Mucosa of stomach (tissue), 1 donor: ENCODE results near the gene C1orf167.

Source experiments
- H3K27me3 ChIP-seq: one replicate; pipeline ENCODE4 v1.7.0; 2013; ENCODE audit warnings: mild to moderate bottlenecking, low read length; ENCODE audit not compliant: control insufficient read depth, insufficient read depth
- H3K36me3 ChIP-seq: one replicate; pipeline ENCODE4 v1.7.0; 2013; ENCODE audit warnings: low read length; ENCODE audit not compliant: control insufficient read depth, insufficient read depth
- H3K4me1 ChIP-seq: one replicate; pipeline ENCODE4 v1.7.0; 2013; ENCODE audit warnings: mild to moderate bottlenecking, low read length; ENCODE audit not compliant: control insufficient read depth, insufficient read depth
- H3K4me3 ChIP-seq: one replicate; pipeline ENCODE4 v1.7.0; 2013; ENCODE audit warnings: low read length
- H3K9ac ChIP-seq: one replicate; pipeline ENCODE4 v1.7.0; 2013; ENCODE audit warnings: mild to moderate bottlenecking, low read length, moderate library complexity
- H3K9me3 ChIP-seq: one replicate; pipeline ENCODE4 v1.7.0; 2013; ENCODE audit warnings: mild to moderate bottlenecking, low read length, moderate library complexity; ENCODE audit not compliant: control insufficient read depth
- donor health status: Pancreatic carcinoma.

Gene C1orf167

GRCh38 chr1:11753555-11754208, 8.3 kb upstream of the C1orf167 start:
- Histone ChIP-seq H3K27me3 (no peaks in the 10 kb centered on the region), H3K4me1 (no peaks in the 10 kb centered on the region), H3K9me3 (no peaks in the 10 kb centered on the region), H3K36me3 (no peaks in the 10 kb centered on the region), H3K9ac (no peak overlapping the region), H3K4me3 (no peak overlapping the region)

- H3K9ac ChIP-seq: no peak overlapping the region
- H3K36me3 ChIP-seq: no peaks in the 10 kb centered on the region
- no peaks in the 10 kb centered on the region for H3K9me3 ChIP-seq
- H3K4me3 ChIP-seq: no peak overlapping the region
- peaks cover 11% of the 10 kb centered on the region for H3K27me3 ChIP-seq
- peaks cover 2% of the 10 kb centered on the region for H3K4me1 ChIP-seq
Measured at GRCh38 chr1:11757047-11757446, 4.9 kb upstream of the C1orf167 start.

- Histone ChIP-seq H3K4me3 (no peak overlapping the region), H3K4me1 (peaks cover 4% of the 10 kb centered on the region), H3K36me3 (no peaks in the 10 kb centered on the region), H3K9me3 (no peaks in the 10 kb centered on the region), H3K9ac (no peak overlapping the region), H3K27me3 (peaks cover 19% of the 10 kb centered on the region)
Measured at GRCh38 chr1:11759791-11760190, 2.2 kb upstream of the C1orf167 start.

DNA sequence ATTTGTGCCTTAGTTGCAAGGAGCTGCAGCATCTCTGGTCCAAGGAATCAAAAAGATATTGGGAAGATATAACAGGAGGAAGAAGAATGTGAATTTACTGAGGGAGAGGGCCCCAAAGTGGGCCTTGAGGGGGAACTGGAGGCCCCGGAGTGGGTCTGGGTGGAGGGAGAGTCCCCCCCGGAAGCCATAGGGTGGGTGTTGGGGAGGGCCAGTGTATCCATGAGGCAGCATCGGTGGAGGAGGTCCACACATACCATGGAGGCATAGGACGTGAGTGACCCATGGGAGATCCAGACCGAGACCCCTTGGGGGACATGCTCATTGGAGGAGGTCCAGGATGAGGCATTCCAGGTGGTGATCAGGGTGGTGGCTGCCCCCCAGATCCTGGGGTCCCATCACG, 708 bp upstream of the C1orf167 start:
- Histone ChIP-seq H3K4me3 (no peak overlapping the region), H3K36me3 (no peaks in the 10 kb centered on the region), H3K27me3 (peaks cover 21% of the 10 kb centered on the region)

DNA sequence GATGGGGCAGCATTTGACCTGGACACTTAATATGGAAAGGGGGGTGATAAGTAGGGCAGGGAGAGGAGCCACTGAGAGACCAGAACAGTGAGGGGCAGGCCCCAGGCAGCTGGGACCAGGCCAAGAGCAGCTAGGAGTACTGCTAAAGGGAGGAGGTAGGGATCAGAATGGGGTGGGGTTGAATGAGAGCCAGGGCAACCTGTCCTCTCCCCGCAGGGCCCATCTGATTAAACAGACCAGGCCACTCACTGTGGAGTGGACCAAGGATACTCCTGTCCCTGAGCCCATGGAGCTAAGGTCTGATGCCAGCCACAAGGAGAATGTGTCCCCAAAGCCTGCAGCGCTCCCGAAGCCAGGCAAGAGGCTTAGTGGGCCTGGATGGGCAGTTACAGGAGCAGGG, 2.1 kb downstream of the C1orf167 start:
- Histone ChIP-seq H3K9me3 (no peaks in the 10 kb centered on the region), H3K9ac (no peak overlapping the region), H3K4me1 (peaks cover 4% of the 10 kb centered on the region), H3K27me3 (peaks cover 23% of the 10 kb centered on the region), H3K4me3 (no peak overlapping the region), H3K36me3 (no peaks in the 10 kb centered on the region)

More for the DNA sequence above, 708 bp upstream of the C1orf167 start:
- H3K9ac ChIP-seq: no peak overlapping the region
- H3K9me3 ChIP-seq: no peaks in the 10 kb centered on the region
- H3K4me1 ChIP-seq: peaks cover 4% of the 10 kb centered on the region

DNA sequence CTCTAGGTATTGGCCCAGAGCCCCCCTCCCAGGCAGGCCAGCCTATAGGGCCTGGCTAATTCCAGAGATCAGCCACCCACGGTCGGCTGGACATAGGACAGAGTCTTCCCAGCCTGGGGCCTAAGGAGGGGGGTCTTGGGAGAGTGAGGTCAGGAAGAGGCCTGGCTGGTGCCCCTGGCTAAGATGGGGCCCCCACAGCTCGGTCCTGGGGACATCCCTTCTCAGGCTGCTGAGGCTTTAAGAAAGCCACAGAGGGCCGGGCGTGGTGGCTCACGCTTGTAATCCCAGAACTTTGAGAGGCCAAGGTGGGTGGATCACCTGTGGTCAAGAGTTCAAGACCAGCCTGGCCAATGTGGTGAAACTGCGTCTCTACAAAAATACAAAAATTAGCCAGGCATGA, 2.5 kb downstream of the C1orf167 start:
- Histone ChIP-seq H3K4me1 (peaks cover 4% of the 10 kb centered on the region), H3K27me3 (peaks cover 23% of the 10 kb centered on the region), H3K36me3 (no peaks in the 10 kb centered on the region), H3K9ac (no peak overlapping the region), H3K9me3 (no peaks in the 10 kb centered on the region), H3K4me3 (no peak overlapping the region)

DNA sequence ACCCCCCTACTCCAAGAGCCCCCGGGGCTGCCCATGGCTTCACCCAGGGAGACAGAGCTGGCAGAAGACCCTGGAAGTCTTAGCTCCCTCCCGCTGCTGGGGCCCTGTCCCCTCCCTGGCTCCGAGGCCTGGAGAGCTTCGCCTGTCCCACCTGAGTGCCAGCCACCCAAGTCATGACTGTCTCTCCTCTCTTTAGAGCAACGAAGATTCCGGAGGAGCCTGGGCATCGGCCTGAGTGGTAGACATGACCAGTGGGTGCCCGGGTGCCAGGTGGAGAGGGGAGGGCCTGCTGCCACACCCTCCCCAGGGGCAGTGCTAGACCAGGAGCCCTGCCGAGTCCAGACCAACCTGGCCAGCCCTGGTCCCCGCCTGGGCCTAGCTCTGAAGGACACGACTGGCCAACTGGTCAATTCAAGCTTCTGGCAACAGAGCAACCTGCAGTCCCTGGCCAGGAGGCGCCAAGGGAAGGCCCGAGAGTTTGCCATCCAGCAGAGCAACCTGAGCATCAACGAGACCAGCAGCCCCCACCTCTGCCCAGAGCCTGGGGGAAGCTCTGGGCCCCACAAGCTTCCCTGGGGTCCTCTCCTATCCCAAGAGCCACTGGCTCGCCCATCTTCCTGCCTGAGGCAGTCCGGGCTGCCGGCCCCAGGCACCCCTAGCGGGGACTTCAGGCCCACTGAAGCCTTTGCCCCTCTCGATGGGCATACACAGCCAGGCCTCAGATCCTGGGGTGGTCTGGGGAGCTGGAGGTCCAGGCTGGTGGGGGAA, 3.9 kb downstream of the C1orf167 start:
- Histone ChIP-seq H3K4me1 (peaks cover 4% of the 10 kb centered on the region), H3K9ac (no peak overlapping the region), H3K9me3 (no peaks in the 10 kb centered on the region), H3K4me3 (no peak overlapping the region), H3K27me3 (peaks cover 20% of the 10 kb centered on the region), H3K36me3 (no peaks in the 10 kb centered on the region)

GRCh38 chr1:11766429-11766776, 4.4 kb downstream of the C1orf167 start:
- Histone ChIP-seq H3K9ac (no peak overlapping the region), H3K9me3 (no peaks in the 10 kb centered on the region), H3K4me1 (peaks cover 4% of the 10 kb centered on the region), H3K36me3 (no peaks in the 10 kb centered on the region), H3K4me3 (no peak overlapping the region), H3K27me3 (peaks cover 18% of the 10 kb centered on the region)

DNA sequence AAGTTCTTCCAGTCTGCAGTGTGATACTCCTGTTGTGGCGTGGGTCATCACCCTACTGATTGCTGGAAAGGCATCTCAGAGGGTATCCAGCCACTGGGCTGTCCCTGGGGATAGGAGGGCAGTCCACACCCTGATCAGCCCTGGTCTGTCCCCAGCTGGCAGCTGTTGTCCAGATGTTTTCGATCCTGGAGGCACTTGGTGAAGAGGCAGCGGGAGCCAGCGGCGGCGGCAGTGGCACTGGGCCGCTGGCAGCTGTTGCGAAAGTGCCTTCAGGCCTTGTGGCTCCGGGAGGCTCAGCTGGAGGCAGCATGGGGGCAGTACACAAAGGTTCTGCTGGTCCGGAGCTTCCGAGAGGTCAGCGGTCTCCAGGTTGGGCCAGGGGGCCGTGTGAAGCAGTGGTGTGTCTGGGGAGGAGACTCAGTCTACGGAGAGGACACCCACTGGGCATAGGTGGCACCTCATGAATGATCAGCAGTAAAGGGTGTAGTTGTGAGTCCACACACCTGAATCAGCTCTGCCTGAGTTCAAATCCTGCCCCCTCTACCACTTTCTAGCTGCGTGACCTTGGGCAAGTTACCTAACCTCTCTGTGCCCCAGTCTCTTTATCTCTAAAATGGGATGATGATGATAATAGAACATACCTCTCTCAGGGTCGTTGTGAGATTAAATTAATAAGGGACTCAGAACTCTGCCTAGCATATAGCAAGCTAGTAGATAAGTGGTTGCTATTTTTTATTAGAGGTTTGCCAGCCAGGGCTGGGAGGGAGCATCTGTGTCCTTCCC, 6.1 kb downstream of the C1orf167 start:
- Histone ChIP-seq H3K9ac (no peak overlapping the region), H3K9me3 (no peaks in the 10 kb centered on the region), H3K4me3 (no peak overlapping the region), H3K36me3 (no peaks in the 10 kb centered on the region), H3K27me3 (peaks cover 6% of the 10 kb centered on the region), H3K4me1 (no peaks in the 10 kb centered on the region)

- H3K9ac ChIP-seq: no peak overlapping the region
- H3K4me3 ChIP-seq: no peak overlapping the region
- no peaks in the 10 kb centered on the region for H3K4me1 ChIP-seq
- no peaks in the 10 kb centered on the region for H3K36me3 ChIP-seq
- peaks cover 6% of the 10 kb centered on the region for H3K27me3 ChIP-seq
- no peaks in the 10 kb centered on the region for H3K9me3 ChIP-seq
Measured at GRCh38 chr1:11768821-11769220, 6.8 kb downstream of the C1orf167 start.

- Histone ChIP-seq H3K9me3 (no peaks in the 10 kb centered on the region), H3K36me3 (no peaks in the 10 kb centered on the region), H3K27me3 (peaks cover 6% of the 10 kb centered on the region), H3K4me1 (no peaks in the 10 kb centered on the region), H3K4me3 (no peak overlapping the region), H3K9ac (no peak overlapping the region)
Measured at GRCh38 chr1:11769274-11769673, 7.3 kb downstream of the C1orf167 start.

DNA sequence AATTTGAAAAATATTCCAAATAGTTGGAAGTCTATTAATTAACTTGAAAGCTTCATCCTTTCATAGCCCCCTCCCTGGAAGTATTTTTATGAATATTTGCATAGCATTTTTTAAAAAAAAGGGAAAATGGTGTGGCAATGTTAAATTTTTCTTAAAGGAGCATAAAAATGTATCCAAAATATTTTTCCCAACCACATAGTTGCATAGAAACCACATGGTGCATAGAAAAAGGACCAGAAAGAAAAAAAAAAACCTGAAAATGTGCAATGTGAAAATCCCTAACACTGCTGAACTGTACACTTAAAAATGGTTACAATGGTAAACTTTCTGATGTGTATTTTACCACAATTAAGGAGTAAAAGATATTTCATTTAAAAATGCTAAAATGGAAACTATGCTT, 8.0 kb downstream of the C1orf167 start:
- H3K9ac ChIP-seq: no peak overlapping the region
- H3K27me3 ChIP-seq: peaks cover 6% of the 10 kb centered on the region
- no peaks in the 10 kb centered on the region for H3K36me3 ChIP-seq
- H3K4me1 ChIP-seq: no peaks in the 10 kb centered on the region
- H3K4me3 ChIP-seq: no peak overlapping the region
- H3K9me3 ChIP-seq: no peaks in the 10 kb centered on the region
